Ishikawa (cell line): ENCODE measurements around the gene WDR90.

ENCODE experiments used
- EP300 ChIP-seq: IDR thresholded peaks from 2 replicates; pipeline ENCODE4 v1.6.1; 2012; ENCODE audit warnings: borderline replicate concordance
- TAF1 ChIP-seq: IDR thresholded peaks from 2 replicates; pipeline ENCODE4 v1.6.1; 2012; ENCODE audit warnings: low read depth, mild to moderate bottlenecking
- TEAD4 ChIP-seq: IDR thresholded peaks from 2 replicates; pipeline ENCODE4 v1.6.1; 2012
- YY1 ChIP-seq: IDR thresholded peaks from 2 replicates; pipeline ENCODE4 v1.6.1; 2012; ENCODE audit warnings: low read depth

GRCh38 chr16:609316-609715, 39.8 kb upstream of the WDR90 start:
- TF ChIP-seq TEAD4 (no peak), YY1 (no peak), EP300 (no peak), TAF1 (no peak)
